NCI-H2081 treated with DMSO at 0.1 percent for 48 hours (cell line): ENCODE measurements around the gene ARID1A.

Experiments used
- DNase-seq: peaks from one replicate; lab custom pipeline; 2025; lab: John Stamatoyannopoulos, UW

The ARID1A gene

DNA sequence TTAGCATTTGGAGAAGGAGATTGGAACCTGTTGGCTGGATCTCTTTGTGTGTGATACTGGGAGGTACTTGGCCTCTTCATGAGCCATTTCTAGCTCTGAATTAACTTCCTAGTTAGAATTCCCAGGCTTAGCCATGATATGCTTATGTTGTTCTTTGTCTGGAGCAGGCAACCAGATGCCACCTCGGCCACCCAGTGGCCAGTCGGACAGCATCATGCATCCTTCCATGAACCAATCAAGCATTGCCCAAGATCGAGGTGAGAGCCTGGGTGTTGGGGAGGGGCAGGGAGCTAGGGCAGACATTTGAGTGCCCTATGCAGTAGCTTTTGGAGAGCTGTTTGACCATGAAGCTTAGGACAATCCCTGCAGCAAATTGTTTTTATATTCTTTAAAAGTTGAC is 65.4 kb downstream of the ARID1A start:
- no peak for DNase-seq

GRCh38 chr1:26767714-26768113 is 71.9 kb downstream of the ARID1A start:
- no peak for DNase-seq

- no peak for DNase-seq
Measured at GRCh38 chr1:26768755-26769154, 72.9 kb downstream of the ARID1A start.

DNA sequence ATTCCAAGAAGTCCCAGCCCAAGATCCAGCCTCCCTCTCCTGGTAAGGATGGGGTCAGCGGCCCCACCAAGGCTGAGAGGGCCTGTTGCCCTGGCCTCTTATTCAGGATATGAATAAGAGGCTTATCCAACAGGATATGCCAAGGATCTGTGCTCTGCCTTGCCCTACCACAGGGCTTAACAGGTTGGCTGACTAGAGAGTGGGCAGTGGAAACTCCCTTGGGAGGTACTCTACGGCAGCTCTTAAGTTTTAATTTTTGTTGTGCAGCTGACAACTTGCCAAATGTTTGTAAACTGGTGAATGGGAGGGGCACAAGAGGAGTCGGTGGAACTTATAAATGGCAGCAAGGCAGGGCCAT is 75.4 kb downstream of the ARID1A start:
- no peak for DNase-seq

DNA sequence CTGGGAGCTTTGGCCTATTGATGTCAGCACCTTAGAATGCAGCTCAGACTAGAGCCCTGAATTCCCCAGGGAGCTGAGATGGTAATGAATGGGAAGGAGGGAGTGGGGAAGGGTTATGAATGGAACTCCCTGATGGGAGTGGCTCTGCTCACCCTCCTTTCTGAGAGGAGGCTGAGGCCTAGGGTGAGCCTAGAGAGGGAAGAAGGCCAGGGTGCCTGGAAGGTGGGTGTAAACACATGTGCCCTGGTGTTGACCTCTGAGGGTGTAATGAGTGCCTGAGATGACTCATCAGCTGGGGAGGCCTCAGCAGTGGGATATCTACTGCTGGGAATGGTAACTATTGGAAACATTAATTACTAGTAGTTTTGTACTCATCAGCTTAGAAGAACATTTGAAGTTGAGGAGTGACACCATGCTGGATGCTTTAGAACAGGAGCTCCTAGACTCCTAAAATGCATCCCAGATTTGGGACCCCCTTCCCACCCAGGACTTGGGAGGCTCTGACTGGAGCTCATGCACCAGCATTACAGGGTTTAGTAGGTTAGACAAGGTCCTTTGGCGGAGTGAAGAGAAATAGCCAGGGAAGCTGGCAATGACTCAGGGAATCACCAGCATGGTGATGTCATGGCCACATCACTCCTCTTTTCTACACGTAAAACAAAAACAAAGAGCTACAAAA is 76.0 kb downstream of the ARID1A start:
- DNase-seq: no peak

- no peak for DNase-seq
Measured at GRCh38 chr1:26772687-26773086, 76.9 kb downstream of the ARID1A start.

DNA sequence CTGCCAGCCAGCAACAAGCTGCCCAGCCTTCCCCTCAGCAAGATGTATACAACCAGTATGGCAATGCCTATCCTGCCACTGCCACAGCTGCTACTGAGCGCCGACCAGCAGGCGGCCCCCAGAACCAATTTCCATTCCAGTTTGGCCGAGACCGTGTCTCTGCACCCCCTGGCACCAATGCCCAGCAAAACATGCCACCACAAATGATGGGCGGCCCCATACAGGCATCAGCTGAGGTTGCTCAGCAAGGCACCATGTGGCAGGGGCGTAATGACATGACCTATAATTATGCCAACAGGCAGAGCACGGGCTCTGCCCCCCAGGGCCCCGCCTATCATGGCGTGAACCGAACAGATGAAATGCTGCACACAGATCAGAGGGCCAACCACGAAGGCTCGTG is 78.6 kb downstream of the ARID1A start:
- no peak for DNase-seq

GRCh38 chr1:26775666-26776065 is 79.9 kb downstream of the ARID1A start:
- DNase-seq: no peak

GRCh38 chr1:26779098-26779668 is 83.4 kb downstream of the ARID1A start:
- no peak for DNase-seq

- DNase-seq: no peak
Measured at GRCh38 chr1:26780344-26780957, 84.6 kb downstream of the ARID1A start.

DNA sequence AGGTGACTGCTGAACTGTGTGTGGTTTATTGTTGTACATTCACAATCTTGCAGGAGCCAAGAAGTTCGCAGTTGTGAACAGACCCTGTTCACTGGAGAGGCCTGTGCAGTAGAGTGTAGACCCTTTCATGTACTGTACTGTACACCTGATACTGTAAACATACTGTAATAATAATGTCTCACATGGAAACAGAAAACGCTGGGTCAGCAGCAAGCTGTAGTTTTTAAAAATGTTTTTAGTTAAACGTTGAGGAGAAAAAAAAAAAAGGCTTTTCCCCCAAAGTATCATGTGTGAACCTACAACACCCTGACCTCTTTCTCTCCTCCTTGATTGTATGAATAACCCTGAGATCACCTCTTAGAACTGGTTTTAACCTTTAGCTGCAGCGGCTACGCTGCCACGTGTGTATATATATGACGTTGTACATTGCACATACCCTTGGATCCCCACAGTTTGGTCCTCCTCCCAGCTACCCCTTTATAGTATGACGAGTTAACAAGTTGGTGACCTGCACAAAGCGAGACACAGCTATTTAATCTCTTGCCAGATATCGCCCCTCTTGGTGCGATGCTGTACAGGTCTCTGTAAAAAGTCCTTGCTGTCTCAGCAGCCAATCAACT is 85.5 kb downstream of the ARID1A start:
- no peak for DNase-seq

DNA sequence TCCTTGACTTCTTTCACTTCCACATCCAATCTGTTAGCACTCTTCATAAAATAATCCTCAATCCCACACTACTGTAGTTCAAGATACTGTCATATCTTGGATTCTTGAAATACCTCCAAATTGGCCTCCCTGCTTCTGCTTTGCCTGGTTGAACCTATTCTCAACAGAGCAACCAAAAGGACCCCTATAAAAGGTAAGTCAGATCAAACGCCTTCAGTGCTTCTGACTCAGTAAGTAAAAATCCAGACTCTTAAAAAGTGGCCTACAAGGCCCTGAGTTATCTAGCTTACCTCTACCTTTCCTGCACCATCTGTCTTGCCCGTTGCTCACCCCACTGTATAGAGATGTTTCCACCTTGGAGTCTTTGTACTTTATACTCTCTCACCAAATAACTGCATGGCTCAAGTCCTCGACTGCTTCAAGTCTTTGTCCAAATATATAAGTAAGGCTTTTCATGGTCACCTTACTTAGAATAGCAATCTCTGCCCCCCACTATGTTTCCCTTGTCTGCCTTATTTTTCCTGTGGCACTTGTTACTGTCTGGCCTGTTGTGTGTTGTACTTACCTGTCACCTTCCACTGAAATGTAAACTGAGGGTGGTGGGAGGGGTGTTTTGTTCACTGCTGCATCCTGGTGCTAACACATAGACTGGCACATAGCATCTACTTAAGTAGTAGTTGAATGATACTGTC is 86.9 kb downstream of the ARID1A start:
- no peak for DNase-seq

- DNase-seq: no peak
Measured at GRCh38 chr1:26783646-26784022, 87.8 kb downstream of the ARID1A start.

DNA sequence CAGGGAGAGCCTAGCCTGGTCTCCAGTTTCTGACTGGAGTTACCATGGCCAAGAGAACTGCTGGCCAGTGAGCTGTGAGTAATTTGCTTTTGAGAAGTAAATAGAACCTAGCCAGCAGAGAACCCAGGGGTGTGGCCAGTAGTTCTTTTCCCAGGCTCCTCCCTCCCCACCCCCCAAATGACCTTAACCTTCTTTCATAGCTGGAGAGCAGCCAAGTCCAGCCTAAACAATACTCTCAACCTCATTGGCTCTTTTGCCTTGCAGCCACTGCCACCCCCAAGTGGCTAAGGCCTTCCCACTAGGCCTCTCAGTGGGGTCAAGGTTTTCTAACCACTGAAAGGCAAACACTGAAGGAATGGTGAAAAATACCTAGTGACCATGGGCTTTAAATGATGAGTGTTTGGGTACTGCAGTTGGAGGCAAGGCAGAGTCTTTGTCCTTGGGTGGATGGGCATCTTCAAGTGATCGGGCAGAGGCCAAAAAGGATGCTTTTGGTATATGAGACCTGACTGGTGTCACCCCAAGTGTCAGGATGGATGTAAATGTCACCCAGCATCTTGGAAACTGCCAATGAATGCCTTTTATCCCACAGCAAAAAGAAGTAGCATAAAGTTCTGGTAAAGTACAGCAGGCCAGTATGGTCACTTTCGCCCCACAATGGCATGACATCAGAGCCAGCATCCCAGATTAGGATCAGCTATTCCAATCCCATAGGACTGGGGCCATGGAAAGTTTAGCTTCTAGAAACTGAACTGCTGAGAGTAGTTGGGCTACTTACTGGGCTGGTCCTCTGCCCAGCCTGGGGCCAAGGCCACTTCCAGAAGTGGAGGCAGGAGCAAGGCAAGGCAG is 88.4 kb downstream of the ARID1A start:
- no peak for DNase-seq

DNA sequence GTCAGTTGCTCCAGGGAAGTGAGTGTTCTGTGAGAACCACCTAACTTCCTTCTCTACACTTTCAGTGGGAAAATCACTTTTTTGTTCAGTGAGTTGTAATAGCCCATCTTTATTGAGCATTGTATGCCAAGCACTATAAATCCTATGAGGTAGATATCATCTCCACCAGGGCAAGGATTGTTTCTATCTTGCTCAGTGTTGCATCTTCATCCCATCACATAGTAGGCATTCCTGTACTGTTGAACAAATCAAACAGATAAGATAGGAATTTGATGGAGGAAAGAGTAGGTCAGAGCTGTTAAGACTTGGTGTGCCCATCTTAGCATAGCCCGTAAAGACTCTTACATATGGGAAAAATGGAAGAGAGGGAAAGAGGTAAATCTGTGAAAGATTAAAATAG is 89.1 kb downstream of the ARID1A start:
- no peak for DNase-seq

DNA sequence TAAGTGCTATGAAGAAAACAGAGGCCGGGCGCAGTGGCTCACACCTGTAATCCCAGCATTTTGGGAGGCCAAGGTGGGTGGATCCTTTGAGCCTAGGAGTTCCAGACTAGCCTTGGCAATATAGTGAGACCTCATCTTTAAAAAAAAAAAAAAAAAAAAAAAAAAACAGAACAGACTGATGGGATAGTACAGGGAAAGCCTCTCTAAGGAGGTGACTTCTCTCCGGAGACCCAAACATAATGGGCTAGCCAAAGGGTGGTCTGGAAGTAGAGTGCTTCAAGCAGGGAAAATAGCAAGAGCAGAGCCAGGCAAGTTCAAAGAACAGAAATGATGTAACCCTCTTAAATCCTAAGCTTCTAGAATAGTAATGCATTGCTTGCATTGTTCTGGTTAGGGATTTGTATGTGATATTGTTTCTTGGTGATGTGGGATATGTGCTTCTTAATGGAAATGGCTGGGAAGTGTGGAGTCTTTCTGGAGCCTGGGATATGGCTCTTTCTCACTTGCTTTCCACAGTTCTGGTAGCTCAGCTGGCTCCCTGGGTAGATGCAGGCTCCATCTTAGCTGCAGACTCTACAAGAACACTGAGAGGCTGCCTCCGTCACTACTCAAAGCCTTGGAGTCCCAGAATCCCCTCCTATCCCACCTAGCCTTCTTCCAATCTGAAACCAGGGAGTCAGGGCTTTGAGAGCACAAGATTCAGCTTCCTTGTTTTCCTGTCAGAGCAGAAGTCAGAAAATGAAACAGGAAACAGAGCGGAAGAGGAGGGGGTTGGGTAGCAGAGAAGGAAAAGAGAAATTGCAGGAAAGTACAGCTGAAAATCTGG is 90.0 kb downstream of the ARID1A start:
- no peak for DNase-seq

DNA sequence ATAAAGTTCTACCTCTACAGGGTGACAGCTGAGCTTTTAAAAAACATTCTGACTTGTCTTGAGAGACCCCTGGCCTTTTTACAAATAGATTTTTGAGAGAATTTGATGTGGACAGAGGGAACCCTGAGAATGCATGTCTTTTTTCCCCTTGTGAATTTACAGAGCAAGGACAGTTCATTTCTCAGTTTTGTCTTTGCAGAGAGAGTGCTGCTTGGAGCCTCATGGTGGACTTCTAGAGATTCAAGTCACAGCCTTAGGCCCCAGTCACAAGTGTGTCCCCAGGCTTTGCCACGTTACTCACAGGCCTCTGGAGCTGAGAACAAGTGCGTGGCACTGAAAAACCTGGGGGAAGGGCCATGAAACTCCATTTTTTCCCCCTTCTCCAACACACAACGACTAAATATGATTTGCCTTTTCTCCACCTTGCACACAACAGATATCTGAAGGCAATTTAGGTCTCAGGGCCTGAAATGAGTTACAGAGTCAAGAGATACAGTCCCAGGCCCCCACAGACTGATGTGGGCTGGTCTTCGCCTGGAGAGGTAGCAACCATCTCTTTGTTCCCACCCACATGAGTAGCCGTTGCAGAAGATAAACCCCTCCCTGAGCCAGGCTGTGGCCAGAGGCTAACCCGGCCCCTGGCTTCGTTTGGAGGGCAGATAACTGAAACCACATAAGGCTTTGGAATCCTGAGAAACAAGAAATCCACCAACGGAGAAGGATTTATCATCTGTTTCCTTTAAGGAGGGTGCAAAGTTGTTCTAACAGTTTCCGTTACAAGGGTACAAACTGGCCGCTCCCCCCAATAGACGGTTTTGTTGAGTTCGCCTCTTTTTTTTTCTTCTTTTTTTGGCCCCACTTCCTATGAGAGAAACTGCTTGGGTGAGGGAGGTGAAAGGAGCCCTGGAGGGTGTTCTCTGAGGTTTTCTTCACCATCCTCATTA is 90.9 kb downstream of the ARID1A start:
- DNase-seq: no peak

- DNase-seq: no peak
Measured at GRCh38 chr1:26787381-26787705, 91.5 kb downstream of the ARID1A start.

DNA sequence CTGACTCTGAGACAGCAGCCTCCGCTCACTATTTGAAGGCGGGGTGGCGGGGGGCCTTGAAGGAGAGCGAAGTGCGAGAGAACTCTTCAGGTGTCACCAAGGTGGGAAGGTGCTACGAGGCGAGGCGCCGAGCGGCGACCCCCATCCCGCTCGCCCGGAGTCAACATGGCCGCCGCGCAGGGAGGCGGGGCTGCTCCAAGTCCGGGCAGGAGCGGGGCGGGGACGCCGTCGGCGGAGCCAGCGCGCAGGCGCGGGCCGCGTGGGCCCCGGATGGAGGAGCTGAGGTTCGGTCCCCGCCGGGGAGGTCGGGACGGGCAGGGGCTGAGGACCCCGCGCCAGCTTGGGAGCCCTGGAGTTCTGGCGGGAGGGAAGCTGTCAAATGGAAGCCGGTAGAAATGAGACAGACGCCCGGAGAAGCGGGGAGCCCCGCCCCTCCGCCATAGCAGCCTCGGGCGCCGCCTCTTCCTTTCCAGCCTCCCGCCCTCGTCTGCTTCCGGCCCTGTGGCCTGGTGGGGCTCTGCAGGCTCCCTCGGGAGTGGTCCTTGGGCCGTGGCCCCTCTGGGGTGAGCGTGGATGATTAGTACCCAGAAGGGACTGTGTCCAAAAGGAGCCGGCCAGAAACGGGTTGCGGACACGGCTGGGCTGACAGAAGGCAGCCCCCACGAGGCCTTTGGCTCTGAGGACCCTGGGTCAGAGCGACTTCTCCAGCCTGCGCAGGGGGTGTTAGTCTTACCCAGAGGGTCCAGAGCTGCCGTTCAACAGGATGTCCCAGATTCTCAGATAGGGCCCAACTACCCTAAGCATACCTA is 92.1 kb downstream of the ARID1A start, which contains the start of gene PIGV:
PIGV (plus strand) TSS at position 245 of the 809 bp plus-strand sequence. CDS start 2,866 bp downstream, outside the sequence.
- DNase-seq: peak; percentile 5
